Measurements from ENCODE around the gene UQCC2. TPM values are rescaled to one million over a fixed set of nuclear protein-coding genes. Genes with fewer than 3 reads are reported as not detected.

Gene UQCC2
- total RNA-seq, 2 donors from 2014 or later, result 24.5 to 25.7 TPM

DNA sequence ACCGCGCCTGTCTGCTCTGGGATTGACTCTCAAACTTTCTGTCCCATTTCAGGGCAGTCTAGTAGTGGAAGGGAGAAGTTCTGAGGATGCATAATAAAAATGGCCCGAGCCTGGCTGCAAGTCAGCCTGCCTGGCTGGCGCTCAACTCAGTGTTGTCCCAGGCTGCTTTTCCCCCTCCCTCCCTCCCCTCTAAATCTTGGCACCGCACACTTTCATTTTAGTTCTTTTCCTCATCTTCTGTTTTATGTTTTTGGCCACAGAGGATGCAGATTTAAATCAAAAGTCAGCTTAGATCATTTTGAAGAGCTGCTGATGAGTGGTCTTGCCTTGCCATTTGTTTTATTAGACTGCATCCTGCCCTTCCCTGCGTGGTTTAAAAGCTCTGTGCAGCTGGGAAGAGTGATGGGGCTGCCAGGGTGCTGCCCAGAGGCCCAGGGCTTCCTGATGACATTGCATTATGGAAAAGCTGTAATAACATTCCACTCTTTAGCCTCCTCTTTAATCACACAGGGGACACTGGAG, 6.5 kb upstream of the UQCC2 start:
- Histone ChIP-seq H3K4me1 (replicated peaks) (peaks cover 19% of the 10 kb centered on the region), H3K27me3 (replicated peaks; ENCODE audit: insufficient read depth) (no peaks in the 10 kb centered on the region), H3K4me3 (no peak overlapping the region), H3K9me3 (no peaks in the 10 kb centered on the region), H3K36me3 (no peaks in the 10 kb centered on the region), H3K27ac (peak overlapping the region; percentile 69 to 76)
- intact Hi-C loops (cut with DNase I), result no loop called here
- TF ChIP-seq POLR2AphosphoS5 (IDR thresholded peaks at IDR 0.05) (peak; percentile 19), CTCF (IDR thresholded peaks at IDR 0.05) (no peak), POLR2A (IDR thresholded peaks at IDR 0.05) (no peak)
- peak; percentile 61 for DNase-seq (ENCODE audit: low spot score)
- WGBS, result 2% methylated on average over 6 of the region's 6 CpGs

GRCh38 chr6:33716890-33717632, 5.6 kb upstream of the UQCC2 start:
- H3K27me3 ChIP-seq (replicated peaks; ENCODE audit: insufficient read depth), result no peaks in the 10 kb centered on the region
- intact Hi-C loops (cut with DNase I), result no loop called here
- no peak overlapping the region for H3K4me3 ChIP-seq
- peaks cover 19% of the 10 kb centered on the region for H3K4me1 ChIP-seq (replicated peaks)
- no peaks in the 10 kb centered on the region for H3K9me3 ChIP-seq
- peak; percentile 44 for DNase-seq (ENCODE audit: low spot score)
- peak; percentile 42 for TF ChIP-seq POLR2AphosphoS5 (IDR thresholded peaks at IDR 0.05)
- no peak for TF ChIP-seq POLR2A (IDR thresholded peaks at IDR 0.05)
- WGBS, result 42% methylated on average over 8 of the region's 8 CpGs
- peak overlapping the region; percentile 69 to 76 for H3K27ac ChIP-seq
- H3K36me3 ChIP-seq, result no peaks in the 10 kb centered on the region

- TF ChIP-seq POLR2AphosphoS5 (IDR thresholded peaks at IDR 0.05) (peak; percentile 45), POLR2A (IDR thresholded peaks at IDR 0.05) (no peak)
- Histone ChIP-seq H3K36me3 (no peaks in the 10 kb centered on the region), H3K9me3 (no peaks in the 10 kb centered on the region), H3K27ac (peak overlapping the region; percentile 69 to 76), H3K27me3 (replicated peaks; ENCODE audit: insufficient read depth) (no peaks in the 10 kb centered on the region), H3K4me3 (no peak overlapping the region), H3K4me1 (replicated peaks) (peaks cover 19% of the 10 kb centered on the region)
- intact Hi-C loops (cut with DNase I), result no loop called here
- no peak for DNase-seq (ENCODE audit: low spot score)
- 68% methylated on average over 7 of the region's 7 CpGs for WGBS
Measured at GRCh38 chr6:33716379-33716778, 4.9 kb upstream of the UQCC2 start.

GRCh38 chr6:33714385-33715040, 3.0 kb upstream of the UQCC2 start:
- Histone ChIP-seq H3K4me1 (replicated peaks) (peaks cover 32% of the 10 kb centered on the region), H3K27ac (peak overlapping the region; percentile 53 to 76)

DNA sequence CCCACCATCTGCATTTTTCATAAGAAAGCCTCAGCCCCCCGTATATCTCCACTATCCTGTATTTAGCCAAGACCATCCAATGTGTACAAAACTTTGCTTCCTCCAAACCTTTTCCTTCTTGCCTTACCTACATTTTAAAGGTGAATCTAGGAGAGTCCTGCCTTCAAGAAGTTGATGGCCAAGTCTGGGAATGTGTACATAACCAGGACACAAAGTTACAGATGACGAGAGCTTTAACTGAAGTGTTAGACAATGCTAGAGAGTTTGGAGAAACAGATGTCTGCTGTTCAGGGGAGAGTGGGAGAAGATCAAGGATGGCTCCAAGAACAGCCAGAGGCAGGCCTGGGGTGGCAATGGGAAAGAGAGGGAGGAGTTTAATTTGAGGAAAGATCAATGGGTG, 2.3 kb upstream of the UQCC2 start:
- H3K27me3 ChIP-seq (replicated peaks; ENCODE audit: insufficient read depth), result no peaks in the 10 kb centered on the region
- peaks cover 32% of the 10 kb centered on the region for H3K4me1 ChIP-seq (replicated peaks)
- H3K27ac ChIP-seq, result peak overlapping the region; percentile 53 to 76
- no peaks in the 10 kb centered on the region for H3K9me3 ChIP-seq
- WGBS, result 57% methylated on average over 2 of the region's 2 CpGs
- intact Hi-C loops (cut with DNase I), result loop anchor here (5.0 kb wide), 1 partner anchor 49 kb away; no protein-coding TSS in a partner anchor
- H3K4me3 ChIP-seq, result no peak overlapping the region
- DNase-seq (ENCODE audit: low spot score), result no peak
- H3K36me3 ChIP-seq, result no peaks in the 10 kb centered on the region
- TF ChIP-seq CTCF (IDR thresholded peaks at IDR 0.05) (no peak), POLR2AphosphoS5 (IDR thresholded peaks at IDR 0.05) (peak; percentile 86), POLR2A (IDR thresholded peaks at IDR 0.05) (no peak)

More at GRCh38 chr6:33714385-33715040, 3.0 kb upstream of the UQCC2 start:
- DNase-seq (ENCODE audit: low spot score), result no peak
- 88% methylated on average over 7 of the region's 7 CpGs for WGBS
- Histone ChIP-seq H3K4me3 (no peak overlapping the region), H3K36me3 (no peaks in the 10 kb centered on the region), H3K9me3 (no peaks in the 10 kb centered on the region), H3K27me3 (replicated peaks; ENCODE audit: insufficient read depth) (no peaks in the 10 kb centered on the region)
- TF ChIP-seq POLR2A (IDR thresholded peaks at IDR 0.05) (no peak), CTCF (IDR thresholded peaks at IDR 0.05) (peak in 1 of 4 experiments; percentile 4)
- intact Hi-C loops (cut with DNase I), result loop anchor here (5.0 kb wide), 1 partner anchor 48 kb away; no protein-coding TSS in a partner anchor

Data from prostate gland (tissue), 2 donors.